Measurements from ENCODE around the gene CPA3. TPM values are rescaled to one million over a fixed set of nuclear protein-coding genes. Genes with fewer than 3 reads are reported as not detected.

CPA3 gene
- total RNA-seq, 1 donor from 2014 or later = not detected

GRCh38 chr3:148873977-148874376 is 8.9 kb downstream of the CPA3 start:
- TF ChIP-seq, protein P1, sequence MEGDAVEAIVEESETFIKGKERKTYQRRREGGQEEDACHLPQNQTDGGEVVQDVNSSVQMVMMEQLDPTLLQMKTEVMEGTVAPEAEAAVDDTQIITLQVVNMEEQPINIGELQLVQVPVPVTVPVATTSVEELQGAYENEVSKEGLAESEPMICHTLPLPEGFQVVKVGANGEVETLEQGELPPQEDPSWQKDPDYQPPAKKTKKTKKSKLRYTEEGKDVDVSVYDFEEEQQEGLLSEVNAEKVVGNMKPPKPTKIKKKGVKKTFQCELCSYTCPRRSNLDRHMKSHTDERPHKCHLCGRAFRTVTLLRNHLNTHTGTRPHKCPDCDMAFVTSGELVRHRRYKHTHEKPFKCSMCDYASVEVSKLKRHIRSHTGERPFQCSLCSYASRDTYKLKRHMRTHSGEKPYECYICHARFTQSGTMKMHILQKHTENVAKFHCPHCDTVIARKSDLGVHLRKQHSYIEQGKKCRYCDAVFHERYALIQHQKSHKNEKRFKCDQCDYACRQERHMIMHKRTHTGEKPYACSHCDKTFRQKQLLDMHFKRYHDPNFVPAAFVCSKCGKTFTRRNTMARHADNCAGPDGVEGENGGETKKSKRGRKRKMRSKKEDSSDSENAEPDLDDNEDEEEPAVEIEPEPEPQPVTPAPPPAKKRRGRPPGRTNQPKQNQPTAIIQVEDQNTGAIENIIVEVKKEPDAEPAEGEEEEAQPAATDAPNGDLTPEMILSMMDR (IDR thresholded peaks at IDR 0.05; ENCODE audit: unreplicated experiment) = no peak
- H3K4me1 Mint-ChIP-seq = peaks cover 33% of the 10 kb centered on the region
- no peaks in the 10 kb centered on the region for H3K36me3 Mint-ChIP-seq
- H3K9me3 Mint-ChIP-seq = peaks cover 3% of the 10 kb centered on the region
- no peak overlapping the region for H3K4me3 Mint-ChIP-seq
- H3K27ac Mint-ChIP-seq = no peak overlapping the region
- no peak for DNase-seq (ENCODE audit: low spot score in 2 of 2, unreplicated experiment in 2 of 2)
- no peaks in the 10 kb centered on the region for H3K27me3 Mint-ChIP-seq (ENCODE audit: low read depth)

DNA sequence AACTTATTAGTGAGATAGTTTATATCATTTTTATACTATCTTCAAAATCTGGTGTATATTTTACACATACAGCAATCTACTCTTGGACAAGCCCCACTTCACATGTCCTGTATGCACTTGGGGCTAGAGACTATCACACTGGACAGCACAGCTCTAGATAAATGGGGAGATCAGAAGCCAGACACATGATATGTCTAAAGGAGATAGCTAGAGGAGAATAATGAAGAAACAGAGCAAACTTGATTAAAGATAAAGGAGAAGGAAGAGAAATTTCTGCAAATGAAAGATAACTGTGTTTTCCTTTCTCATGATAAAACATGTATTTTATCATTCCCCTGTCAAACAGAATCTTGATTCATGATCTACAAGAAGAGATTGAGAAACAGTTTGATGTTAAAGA is 13.0 kb downstream of the CPA3 start:
- Mint-ChIP-seq H3K36me3 (no peaks in the 10 kb centered on the region), H3K27ac (peak overlapping the region; percentile 16), H3K9me3 (peaks cover 3% of the 10 kb centered on the region), H3K4me3 (no peak overlapping the region), H3K4me1 (peaks cover 39% of the 10 kb centered on the region), H3K27me3 (ENCODE audit: low read depth) (no peaks in the 10 kb centered on the region)
- DNase-seq (ENCODE audit: low spot score in 2 of 2, unreplicated experiment in 2 of 2) = no peak
- TF ChIP-seq, protein P1 (IDR thresholded peaks at IDR 0.05; ENCODE audit: unreplicated experiment) = no peak

DNA sequence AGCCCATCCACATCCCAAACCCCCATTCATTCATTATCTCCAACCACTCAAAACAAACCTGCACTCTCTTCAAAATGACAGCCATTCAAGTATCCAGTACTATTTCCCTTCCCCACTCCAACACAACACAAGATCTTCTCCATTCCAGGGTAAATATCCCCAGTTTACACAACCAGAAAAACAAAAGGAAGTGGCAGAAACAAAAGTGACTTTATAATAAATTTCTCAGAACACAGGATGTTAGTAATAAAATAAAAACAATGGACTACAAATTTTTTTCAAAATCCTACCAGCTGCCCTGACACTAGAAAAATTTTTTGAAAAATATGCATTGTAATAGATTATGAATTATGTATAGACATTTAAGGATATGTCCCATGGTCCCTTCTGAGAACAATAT is 14.2 kb downstream of the CPA3 start:
- DNase-seq (ENCODE audit: low spot score in 2 of 2, unreplicated experiment in 2 of 2) = no peak
- peaks cover 2% of the 10 kb centered on the region for H3K9me3 Mint-ChIP-seq
- no peaks in the 10 kb centered on the region for H3K27me3 Mint-ChIP-seq (ENCODE audit: low read depth)
- H3K36me3 Mint-ChIP-seq = no peaks in the 10 kb centered on the region
- TF ChIP-seq, protein P1 (IDR thresholded peaks at IDR 0.05; ENCODE audit: unreplicated experiment) = no peak
- no peak overlapping the region for H3K4me3 Mint-ChIP-seq
- H3K27ac Mint-ChIP-seq = peak overlapping the region; percentile 36
- H3K4me1 Mint-ChIP-seq = peaks cover 34% of the 10 kb centered on the region

- Mint-ChIP-seq H3K4me3 (no peak overlapping the region), H3K4me1 (peaks cover 24% of the 10 kb centered on the region), H3K27ac (no peak overlapping the region), H3K36me3 (no peaks in the 10 kb centered on the region), H3K9me3 (no peaks in the 10 kb centered on the region), H3K27me3 (ENCODE audit: low read depth) (no peaks in the 10 kb centered on the region)
- no peak for DNase-seq (ENCODE audit: low spot score in 2 of 2, unreplicated experiment in 2 of 2)
- TF ChIP-seq, protein P1 (IDR thresholded peaks at IDR 0.05; ENCODE audit: unreplicated experiment) = no peak
These were observed 15.6 kb downstream of the CPA3 start for GRCh38 chr3:148880681-148881080.

DNA sequence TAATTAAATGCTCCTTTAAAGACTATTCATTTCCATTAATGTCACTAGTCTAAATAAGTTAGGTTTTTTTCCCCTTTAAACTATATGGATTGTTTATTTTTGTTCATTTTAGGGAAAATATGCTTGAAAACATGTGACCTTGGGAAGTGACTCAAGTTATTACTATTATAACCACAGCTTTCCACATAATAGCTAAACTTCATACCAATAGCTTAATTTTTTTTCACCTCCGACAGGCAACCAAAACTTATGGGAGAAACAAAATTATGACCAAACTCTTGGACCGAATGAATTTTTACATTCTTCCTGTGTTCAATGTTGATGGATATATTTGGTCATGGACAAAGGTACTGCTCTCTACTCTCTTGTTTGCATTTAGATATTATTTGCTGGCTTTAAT is 16.2 kb downstream of the CPA3 start:
- TF ChIP-seq, protein P1 (IDR thresholded peaks at IDR 0.05; ENCODE audit: unreplicated experiment) = no peak
- no peak for DNase-seq (ENCODE audit: low spot score in 2 of 2, unreplicated experiment in 2 of 2)
- H3K36me3 Mint-ChIP-seq = no peaks in the 10 kb centered on the region
- H3K27me3 Mint-ChIP-seq (ENCODE audit: low read depth) = no peaks in the 10 kb centered on the region
- H3K4me1 Mint-ChIP-seq = peaks cover 24% of the 10 kb centered on the region
- H3K9me3 Mint-ChIP-seq = no peaks in the 10 kb centered on the region
- no peak overlapping the region for H3K27ac Mint-ChIP-seq
- no peak overlapping the region for H3K4me3 Mint-ChIP-seq

- no peaks in the 10 kb centered on the region for H3K27me3 Mint-ChIP-seq (ENCODE audit: low read depth)
- DNase-seq (ENCODE audit: low spot score in 2 of 2, unreplicated experiment in 2 of 2) = no peak
- no peak overlapping the region for H3K4me3 Mint-ChIP-seq
- peaks cover 22% of the 10 kb centered on the region for H3K4me1 Mint-ChIP-seq
- H3K27ac Mint-ChIP-seq = no peak overlapping the region
- no peaks in the 10 kb centered on the region for H3K9me3 Mint-ChIP-seq
- no peaks in the 10 kb centered on the region for H3K36me3 Mint-ChIP-seq
- TF ChIP-seq, protein P1 (IDR thresholded peaks at IDR 0.05; ENCODE audit: unreplicated experiment) = no peak
These were observed 17.2 kb downstream of the CPA3 start for GRCh38 chr3:148882288-148882687.

All from mesothelial cell of epicardium (in vitro differentiated cells).